NCI-H1092 (cell line): ENCODE data around the gene AARS1.
"Not testable (repeated sequence)": the region's sequence is repeated elsewhere in the genome, so short reads cannot be mapped to it uniquely, and the experiment has no call there.

Experiments
- DNase-seq: peaks from one replicate; lab custom pipeline; 2025; lab: John Stamatoyannopoulos, UW

The AARS1 gene

GRCh38 chr16:70289229-70290094 lies at the start of gene AARS1:
Gene AARS1 (minus strand): TSS chr16:70289506. CDS start chr16:70282763, 6,743 bp downstream.
- peak; percentile 99 for DNase-seq

GRCh38 chr16:70337814-70338213 lies 48.5 kb upstream of the AARS1 start:
- no peak for DNase-seq

- DNase-seq = not testable (repeated sequence)
These were observed 43.4 kb upstream of the AARS1 start for GRCh38 chr16:70332728-70333127.

DNA sequence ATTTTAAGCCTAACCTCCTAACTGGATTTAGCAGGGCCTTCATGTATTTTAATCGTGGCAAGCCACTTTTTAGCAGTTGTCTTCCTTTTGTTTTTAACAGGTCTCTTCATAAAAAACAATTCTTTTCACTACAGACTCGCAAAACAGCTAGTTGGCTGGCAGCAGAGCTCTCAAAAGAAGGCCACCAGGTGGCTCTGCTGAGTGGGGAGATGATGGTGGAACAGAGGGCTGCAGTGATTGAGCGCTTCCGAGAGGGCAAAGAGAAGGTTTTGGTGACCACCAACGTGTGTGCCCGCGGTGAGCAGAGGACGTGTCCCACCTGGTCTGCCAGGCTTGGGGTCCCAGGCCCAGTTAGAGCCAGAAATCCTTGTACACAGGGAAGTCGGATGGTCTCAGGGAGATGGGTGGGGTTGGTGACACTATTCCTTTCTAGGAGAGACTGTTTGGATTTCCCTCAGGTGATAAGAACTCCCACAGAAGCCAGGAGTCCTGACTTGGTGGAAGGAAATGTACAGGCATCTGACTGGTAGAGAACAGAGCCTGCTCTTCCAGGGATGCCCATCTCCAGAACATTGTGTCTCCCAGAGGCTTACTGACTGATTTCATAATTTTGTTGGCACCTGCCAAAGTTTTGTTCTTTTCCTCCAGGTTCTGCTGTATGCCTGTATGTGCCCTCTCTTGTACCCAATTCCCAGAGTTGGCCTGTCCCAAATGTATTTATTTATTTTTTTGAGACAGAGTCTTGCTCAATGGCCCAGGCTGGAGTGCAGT lies 42.5 kb upstream of the AARS1 start:
- no peak for DNase-seq

DNA sequence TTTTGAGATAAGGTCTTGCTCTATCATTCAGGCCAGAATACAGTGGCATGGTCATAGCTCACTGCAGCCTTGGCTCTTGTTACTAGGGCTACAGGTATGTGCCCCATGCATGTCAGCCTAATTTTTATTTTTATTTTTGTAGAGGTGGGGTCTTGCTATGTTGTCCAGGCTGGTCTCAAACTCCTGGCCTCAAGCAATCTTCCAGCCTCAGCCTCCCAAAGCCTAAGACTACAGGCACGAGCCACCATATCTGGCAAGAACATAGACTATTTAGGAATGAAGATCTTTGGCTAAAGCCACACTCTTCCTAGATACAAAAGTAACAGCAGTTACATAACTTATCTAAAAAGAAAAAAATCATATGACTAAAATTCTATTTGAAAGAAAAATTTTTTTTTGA lies 41.8 kb upstream of the AARS1 start:
- no peak for DNase-seq

GRCh38 chr16:70324998-70325747 lies 35.9 kb upstream of the AARS1 start:
- no peak for DNase-seq

- no peak for DNase-seq
These were observed 30.8 kb upstream of the AARS1 start for GRCh38 chr16:70320121-70320520.

GRCh38 chr16:70307726-70308125 lies 18.4 kb upstream of the AARS1 start:
- not testable (repeated sequence) for DNase-seq

DNA sequence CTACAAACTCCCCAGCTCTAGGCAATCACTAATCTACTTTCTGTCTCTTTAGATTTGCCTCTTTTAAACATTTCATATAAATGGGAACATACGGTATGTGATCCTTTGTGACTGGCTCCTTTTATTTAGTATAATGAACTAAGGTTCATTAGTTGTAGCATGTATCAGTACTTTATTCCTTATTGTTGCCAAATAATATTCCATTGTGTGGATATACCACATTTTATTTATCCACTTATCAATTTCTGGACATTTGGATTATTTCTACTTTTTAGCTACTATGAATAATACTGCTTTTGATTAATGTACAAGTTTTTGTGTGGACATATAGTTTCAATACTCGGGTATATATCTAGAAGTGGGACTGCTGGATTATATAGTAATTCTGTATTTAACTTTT lies 17.6 kb upstream of the AARS1 start:
- no peak for DNase-seq

DNA sequence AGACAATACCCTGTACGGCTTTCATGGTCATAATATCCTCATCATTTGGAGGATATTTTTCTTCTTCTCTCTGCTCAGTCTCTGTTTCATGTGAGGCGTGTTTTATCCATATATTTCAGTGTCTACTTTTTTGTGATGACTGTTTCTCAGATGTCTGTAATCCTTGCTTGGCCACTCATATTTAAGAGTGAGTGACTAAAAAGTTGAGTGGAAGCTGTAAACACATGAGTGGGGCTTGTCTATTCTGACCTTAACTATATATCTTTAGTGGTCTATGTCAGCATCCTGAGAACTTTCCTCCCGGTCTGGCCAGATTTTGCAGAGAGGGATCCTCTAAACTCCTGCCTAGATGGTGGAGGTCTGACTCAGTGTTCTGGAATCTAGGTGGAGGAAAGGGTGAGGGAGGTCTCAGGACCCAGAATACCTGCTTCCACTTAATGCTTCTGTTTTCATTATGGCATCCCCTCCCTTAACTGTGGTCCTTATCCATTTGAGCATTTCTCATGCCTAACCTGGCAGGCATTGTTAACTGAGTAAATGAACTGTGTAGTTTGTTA lies 15.7 kb upstream of the AARS1 start:
- DNase-seq = no peak

DNA sequence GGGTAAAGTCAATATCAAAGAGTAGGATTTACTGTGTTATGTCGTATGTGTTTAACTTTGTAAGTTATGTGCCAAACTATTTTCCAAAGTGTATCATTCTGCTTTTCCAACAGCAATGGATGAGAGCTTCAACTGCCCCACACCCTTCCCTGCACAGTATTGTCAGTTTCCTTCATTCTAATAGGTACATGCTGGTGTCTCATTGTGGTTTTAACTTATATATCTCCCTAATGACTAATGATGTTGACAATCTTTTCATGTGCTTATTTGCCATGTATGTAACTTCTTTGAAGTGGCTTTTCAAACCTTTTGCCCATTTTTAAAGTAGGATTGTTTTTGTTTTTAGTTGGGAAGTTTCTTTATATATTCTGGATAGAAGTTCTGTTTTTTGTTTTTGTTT lies 13.4 kb upstream of the AARS1 start:
- DNase-seq = no peak

DNA sequence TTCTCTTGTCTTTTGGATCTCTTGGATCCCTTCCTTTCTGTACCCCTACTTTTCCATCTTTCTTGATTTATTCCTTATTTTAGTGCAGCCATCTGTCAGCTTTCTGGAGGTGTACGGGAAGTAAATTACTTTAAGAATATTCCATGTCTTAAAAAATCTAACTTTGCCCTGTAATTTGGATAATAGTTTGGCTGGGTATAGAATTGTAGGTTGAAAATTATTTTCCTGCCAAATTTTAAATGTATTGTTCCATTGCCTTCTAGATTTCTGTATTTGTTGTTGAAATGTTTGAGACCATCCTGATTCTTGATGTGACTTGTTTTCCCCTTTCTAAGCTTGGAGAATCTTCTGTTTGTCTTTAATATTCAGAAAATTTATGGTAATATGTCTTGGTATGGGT lies 11.8 kb upstream of the AARS1 start:
- no peak for DNase-seq

DNA sequence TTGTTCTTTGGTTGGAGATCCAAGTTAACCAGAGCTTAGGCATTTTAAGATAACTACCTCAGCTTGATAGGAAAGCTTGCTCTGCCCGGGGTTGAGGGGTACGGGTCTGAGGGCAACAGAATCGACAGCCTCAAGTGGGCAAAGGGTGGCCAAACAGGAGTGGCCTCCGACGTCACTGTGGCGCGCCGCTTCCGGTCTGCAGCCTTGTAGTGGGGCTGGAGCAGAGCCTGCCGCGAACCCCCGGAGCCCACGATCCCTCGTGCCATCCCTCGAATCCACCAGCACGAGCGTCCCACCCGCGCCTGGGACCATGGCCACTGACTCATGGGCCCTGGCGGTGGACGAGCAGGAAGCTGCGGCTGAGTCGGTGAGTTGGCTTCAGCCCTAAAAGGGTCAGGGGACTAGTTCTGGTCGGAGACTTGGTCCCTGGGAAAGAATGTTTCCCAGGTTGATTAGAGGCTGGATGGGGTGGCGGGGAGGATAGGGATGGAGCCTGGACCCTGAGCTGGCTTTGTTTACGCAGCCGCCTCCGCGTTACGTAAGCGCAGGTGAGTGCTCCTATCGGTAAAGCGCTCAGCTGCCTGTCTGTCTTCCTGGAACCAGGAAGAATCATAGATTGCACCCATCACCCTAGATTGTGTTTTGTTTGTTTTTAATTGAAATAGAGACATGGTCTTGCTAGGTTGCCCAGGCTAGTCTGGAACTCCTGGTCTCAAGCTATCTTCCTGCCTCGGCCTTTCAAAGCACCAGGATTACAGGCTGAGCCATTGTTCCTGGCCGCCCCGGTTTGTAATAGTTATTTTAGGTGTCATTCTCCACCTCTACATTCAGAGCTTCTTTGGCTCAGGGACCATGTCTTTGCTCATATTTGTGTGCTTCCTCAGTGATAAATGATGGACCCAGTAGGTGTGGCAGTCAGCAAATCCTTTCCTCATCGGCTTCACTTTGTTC lies 10.0 kb upstream of the AARS1 start, which contains the start of gene DDX19B:
TSS of gene DDX19B (plus strand) at position 199 of the 951 bp plus-strand sequence. CDS start at position 311, 112 bp downstream.
- peak; percentile 71 for DNase-seq

GRCh38 chr16:70295634-70296033 lies 6.3 kb upstream of the AARS1 start:
- no peak for DNase-seq

- no peak for DNase-seq
These were observed 5.2 kb upstream of the AARS1 start for GRCh38 chr16:70294385-70295025.

DNA sequence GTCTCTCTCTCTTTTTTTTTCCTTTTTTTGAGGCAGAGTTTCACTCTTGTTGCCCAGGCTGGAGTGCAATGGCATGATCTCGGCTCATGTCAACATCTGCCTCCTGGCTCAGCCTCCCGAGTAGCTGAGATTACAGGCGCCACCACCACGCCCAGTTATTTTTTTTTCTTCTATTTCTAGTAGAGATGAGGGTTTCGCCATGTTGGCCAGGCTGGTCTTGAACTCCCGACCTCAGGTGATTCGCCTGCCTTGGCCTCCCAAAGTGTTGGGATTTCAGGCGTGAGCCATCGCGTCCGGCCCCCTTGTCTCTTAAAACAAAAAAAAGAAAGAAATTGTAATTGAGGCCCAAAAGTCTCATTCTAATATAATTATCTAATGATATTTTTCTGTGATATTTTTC lies 2.8 kb upstream of the AARS1 start:
- not testable (repeated sequence) for DNase-seq

DNA sequence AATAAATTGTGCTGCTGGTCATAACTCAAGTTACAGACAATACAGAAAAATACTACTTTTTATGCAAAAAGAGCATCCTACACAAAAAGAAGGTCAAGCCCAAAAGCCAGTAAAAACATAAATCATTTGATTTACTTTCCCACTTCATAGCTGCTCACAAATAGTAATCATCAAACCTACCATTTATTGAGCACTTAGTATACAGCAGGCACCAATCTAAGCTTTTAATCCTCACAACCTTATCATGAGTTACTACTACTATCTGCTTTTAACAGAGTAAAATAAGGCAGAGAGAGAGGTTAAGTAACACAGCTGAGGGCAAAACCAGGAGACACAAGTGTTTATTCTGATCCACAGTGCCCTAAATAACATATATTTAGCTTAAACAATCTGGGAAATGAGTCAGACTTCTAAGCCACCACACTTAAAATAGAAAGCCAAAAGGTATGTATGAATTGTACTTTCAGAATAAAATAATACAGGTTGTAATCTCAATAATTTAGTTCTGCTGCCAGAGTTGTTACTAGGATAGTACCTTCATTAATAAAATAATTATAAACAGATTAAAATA lies 1.7 kb upstream of the AARS1 start:
- no peak for DNase-seq

GRCh38 chr16:70287304-70287971 lies 1.9 kb downstream of the AARS1 start:
- not testable (repeated sequence) for DNase-seq

- DNase-seq = no peak
These were observed 12.9 kb downstream of the AARS1 start for GRCh38 chr16:70276392-70276791.
